BJ (cell line): Measurements from ENCODE around the gene TOMM6. TPM values are rescaled to one million over a fixed set of nuclear protein-coding genes. Genes with fewer than 3 reads are reported as not detected.

Experiments
- CTCF ChIA-PET: fragments of 350-600 bp; formaldehyde crosslinking; extraction: SDS; loops from one replicate; lab custom pipeline; 2021; ENCODE audit warnings: antibody characterized with exemption, inconsistent platforms; lab: Yijun Ruan, JAX
- POLR2A ChIA-PET: fragments of 300-600 bp; sonication (Branson Sonifier 250); formaldehyde crosslinking; extraction: SDS; loops from one replicate; lab custom pipeline; 2021; ENCODE audit warnings: antibody characterized with exemption; lab: Charles Lee
- DNase-seq: peaks from one replicate; pipeline ENCODE4 v3.0.0-alpha.2; 2011; ENCODE audit warnings: low read depth
- H3K27me3 ChIP-seq: 2 replicates; pipeline ENCODE4 v1.6.0; 2011; ENCODE audit warnings: low read length; ENCODE audit not compliant: control insufficient read depth, insufficient read depth
- H3K36me3 ChIP-seq: 2 replicates; pipeline ENCODE4 v1.5.1; 2011; ENCODE audit warnings: low read length; ENCODE audit not compliant: control insufficient read depth, insufficient read depth
- H3K4me3 ChIP-seq: 2 replicates; pipeline ENCODE4 v1.5.1; 2011; ENCODE audit warnings: low read depth, mild to moderate bottlenecking, control low read depth, low read length
- CTCF ChIP-seq: IDR thresholded peaks from 2 replicates; pipeline ENCODE4 v1.5.1; 2011; ENCODE audit warnings: low read depth, mild to moderate bottlenecking, control low read depth, inconsistent platforms, low read length, moderate library complexity; ENCODE audit not compliant: insufficient read depth
- polyA plus RNA-seq: library from polyadenylated mRNA; depleted of rRNA; stranded (reverse); fragments of >200 nt; gene quantifications from 2 replicates; pipeline ENCODE4 v1.2.3, GENCODE V29; 2011

The TOMM6 gene
- polyA plus RNA-seq, 1 experiment, result 157 TPM

- CTCF ChIA-PET, result interaction anchor here (2.4 to 3.9 kb wide), 2 partner anchors 11 to 132 kb away, joined by 13 to 26 read pairs; partner anchors contain the start of genes BYSL and MED20
These were observed 2.6 kb downstream of the TOMM6 start for GRCh38 chr6:41790045-41790444.

GRCh38 chr6:41791305-41791704 is 3.8 kb downstream of the TOMM6 start:
- ChIA-PET CTCF (interaction anchor here (1.0 to 2.4 kb wide), 4 partner anchors 9 to 253 kb away, joined by 3 to 13 read pairs (median 4); no protein-coding TSS in a partner anchor), POLR2A (no interaction called here)
- Histone ChIP-seq H3K36me3 (no peaks in the 10 kb centered on the region; the same call in 1 of the 2 replicates), H3K27me3 (no peaks in the 10 kb centered on the region), H3K4me3 (no peak overlapping the region)
- DNase-seq, result no peak
- TF ChIP-seq CTCF, result no peak

More at GRCh38 chr6:41790045-41790444, 2.6 kb downstream of the TOMM6 start:
- no peaks in the 10 kb centered on the region; the same call in 1 of the 2 replicates for H3K36me3 ChIP-seq
- POLR2A ChIA-PET, result no interaction called here
- no peak overlapping the region for H3K4me3 ChIP-seq
- H3K27me3 ChIP-seq, result no peaks in the 10 kb centered on the region
- no peak for TF ChIP-seq CTCF
- DNase-seq, result no peak

DNA sequence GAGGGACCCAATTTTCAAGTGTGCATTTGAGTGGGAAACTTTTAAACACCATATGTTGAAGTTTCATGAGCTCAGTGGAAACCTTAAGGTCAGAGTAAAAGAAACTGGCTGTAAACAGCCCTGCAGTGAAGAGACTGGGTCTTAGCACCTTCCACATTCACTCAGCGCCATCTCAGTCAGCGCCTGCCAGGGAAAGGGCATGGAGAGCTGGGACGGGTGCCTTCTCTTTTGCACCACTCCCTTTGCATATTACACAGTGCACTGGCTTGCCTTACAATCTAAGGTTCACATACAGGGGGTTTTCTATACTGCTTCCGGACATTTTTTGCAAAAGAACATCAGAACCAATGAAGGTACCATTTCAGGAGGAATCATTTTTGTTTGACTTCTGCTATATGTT is 4.5 kb downstream of the TOMM6 start:
- ChIA-PET POLR2A (no interaction called here), CTCF (interaction anchor here (1.0 to 2.4 kb wide), 3 partner anchors 9 to 251 kb away, joined by 3 to 13 read pairs (median 4); no protein-coding TSS in a partner anchor)
- no peaks in the 10 kb centered on the region; the same call in 1 of the 2 replicates for H3K36me3 ChIP-seq
- no peak for TF ChIP-seq CTCF
- no peaks in the 10 kb centered on the region for H3K27me3 ChIP-seq
- no peak for DNase-seq
- H3K4me3 ChIP-seq, result no peak overlapping the region

DNA sequence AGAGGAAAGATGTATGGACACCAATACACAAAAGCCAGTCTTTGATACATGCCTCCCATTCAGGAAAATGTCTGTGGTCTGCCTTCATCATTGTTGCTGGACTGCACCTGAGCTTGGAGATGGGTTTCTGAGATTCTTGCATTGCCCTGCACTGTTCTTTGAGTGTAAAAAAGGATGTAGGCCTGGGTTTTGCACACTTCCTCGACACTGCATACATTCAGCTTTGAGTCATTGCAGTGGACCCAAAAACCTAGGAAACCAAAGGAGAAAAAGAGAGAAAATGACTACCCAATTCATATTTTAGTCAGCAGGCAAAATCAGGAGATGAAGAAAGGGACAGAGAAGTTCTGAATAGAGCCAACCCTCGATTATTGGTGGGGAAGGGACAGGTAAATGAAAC is 9.0 kb downstream of the TOMM6 start:
- CTCF ChIA-PET, result interaction anchor here (3.8 kb wide), 1 partner anchor 247 kb away, joined by 21 read pairs; no protein-coding TSS in a partner anchor

More for the DNA sequence above, 9.0 kb downstream of the TOMM6 start:
- no peak for DNase-seq
- H3K36me3 ChIP-seq, result peaks cover 1% of the 10 kb centered on the region; the same call in 1 of the 2 replicates
- H3K27me3 ChIP-seq, result no peaks in the 10 kb centered on the region
- no peak overlapping the region for H3K4me3 ChIP-seq
- no peak for TF ChIP-seq CTCF
- POLR2A ChIA-PET, result no interaction called here
